Measurements from ENCODE around the gene TSSK6. TPM values are rescaled to one million over a fixed set of nuclear protein-coding genes. Genes with fewer than 3 reads are reported as not detected.

TSSK6 gene
- total and polyA plus RNA-seq, 2 experiments from 2014 or later, result 0.63 to 4.9 TPM

DNA sequence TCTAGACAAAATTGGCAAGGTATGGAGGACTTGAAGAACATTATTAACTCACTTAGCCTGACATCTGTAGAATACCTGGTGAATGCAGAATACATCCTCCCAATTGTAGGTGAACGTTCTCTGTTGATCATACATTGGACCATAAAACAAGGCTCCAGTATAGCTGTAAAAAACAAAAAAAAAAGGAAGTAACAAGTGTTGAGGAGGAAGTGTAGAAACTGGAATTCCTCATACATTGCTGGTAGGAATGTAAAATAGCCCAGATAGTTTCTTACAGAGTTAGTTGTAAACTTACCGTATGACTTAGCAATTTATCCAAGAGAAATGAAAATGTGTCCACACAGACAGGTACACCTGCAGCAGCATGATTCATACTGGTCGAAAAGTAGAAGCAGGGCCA is 44.8 kb downstream of the TSSK6 start:
- peaks cover 76% of the 10 kb centered on the region for H3K36me3 Mint-ChIP-seq (ENCODE audit: low read depth)
- H3K9me2 ChIP-seq (ENCODE audit: insufficient read depth), result no peaks in the 10 kb centered on the region
- peaks cover 17% of the 10 kb centered on the region for H3K4me1 ChIP-seq (ENCODE audit: insufficient read depth)
- H3K79me2 ChIP-seq (replicated peaks; ENCODE audit: insufficient read depth), result peaks cover 94% of the 10 kb centered on the region
- peaks cover 27% of the 10 kb centered on the region for H3K4me1 Mint-ChIP-seq
- peaks cover 5% of the 10 kb centered on the region for H3K27me3 Mint-ChIP-seq (ENCODE audit: insufficient read depth, low read depth, poor library complexity)
- no peak overlapping the region for H3K4me3 ChIP-seq
- peaks cover 26% of the 10 kb centered on the region; the same call in 1 of the 2 replicates for H3F3A ChIP-seq (replicated peaks; ENCODE audit: low read depth)
- TF ChIP-seq JUNB (IDR thresholded peaks at IDR 0.05; ENCODE audit: unreplicated experiment) (no peak), ETS1 (IDR thresholded peaks at IDR 0.05) (no peak), EZH2phosphoT487 (IDR thresholded peaks at IDR 0.05; ENCODE audit: unreplicated experiment) (no peak), CTCF (conservative IDR thresholded peaks at IDR 0.05; ENCODE audit: low read depth in 2 of 2) (no peak), EZH2 (IDR thresholded peaks at IDR 0.05; ENCODE audit: low read depth, unreplicated experiment) (no peak), ZNF114 (CRISPR knock-in tag; IDR thresholded peaks at IDR 0.05) (no peak), ZNF331 (CRISPR knock-in tag; IDR thresholded peaks at IDR 0.05; ENCODE audit: low read depth) (no peak), STAT1 (IDR thresholded peaks at IDR 0.05; ENCODE audit: unreplicated experiment) (no peak), REST (IDR thresholded peaks at IDR 0.05; ENCODE audit: unreplicated experiment) (no peak), NANOG (IDR thresholded peaks at IDR 0.05; ENCODE audit: borderline replicate concordance) (no peak), POLR2AphosphoS5 (IDR thresholded peaks at IDR 0.05; ENCODE audit: low read depth) (no peak), CREB1 (CRISPR knock-in tag; IDR thresholded peaks at IDR 0.05; ENCODE audit: low read depth) (no peak)
- TF ChIP-seq, protein P1, sequence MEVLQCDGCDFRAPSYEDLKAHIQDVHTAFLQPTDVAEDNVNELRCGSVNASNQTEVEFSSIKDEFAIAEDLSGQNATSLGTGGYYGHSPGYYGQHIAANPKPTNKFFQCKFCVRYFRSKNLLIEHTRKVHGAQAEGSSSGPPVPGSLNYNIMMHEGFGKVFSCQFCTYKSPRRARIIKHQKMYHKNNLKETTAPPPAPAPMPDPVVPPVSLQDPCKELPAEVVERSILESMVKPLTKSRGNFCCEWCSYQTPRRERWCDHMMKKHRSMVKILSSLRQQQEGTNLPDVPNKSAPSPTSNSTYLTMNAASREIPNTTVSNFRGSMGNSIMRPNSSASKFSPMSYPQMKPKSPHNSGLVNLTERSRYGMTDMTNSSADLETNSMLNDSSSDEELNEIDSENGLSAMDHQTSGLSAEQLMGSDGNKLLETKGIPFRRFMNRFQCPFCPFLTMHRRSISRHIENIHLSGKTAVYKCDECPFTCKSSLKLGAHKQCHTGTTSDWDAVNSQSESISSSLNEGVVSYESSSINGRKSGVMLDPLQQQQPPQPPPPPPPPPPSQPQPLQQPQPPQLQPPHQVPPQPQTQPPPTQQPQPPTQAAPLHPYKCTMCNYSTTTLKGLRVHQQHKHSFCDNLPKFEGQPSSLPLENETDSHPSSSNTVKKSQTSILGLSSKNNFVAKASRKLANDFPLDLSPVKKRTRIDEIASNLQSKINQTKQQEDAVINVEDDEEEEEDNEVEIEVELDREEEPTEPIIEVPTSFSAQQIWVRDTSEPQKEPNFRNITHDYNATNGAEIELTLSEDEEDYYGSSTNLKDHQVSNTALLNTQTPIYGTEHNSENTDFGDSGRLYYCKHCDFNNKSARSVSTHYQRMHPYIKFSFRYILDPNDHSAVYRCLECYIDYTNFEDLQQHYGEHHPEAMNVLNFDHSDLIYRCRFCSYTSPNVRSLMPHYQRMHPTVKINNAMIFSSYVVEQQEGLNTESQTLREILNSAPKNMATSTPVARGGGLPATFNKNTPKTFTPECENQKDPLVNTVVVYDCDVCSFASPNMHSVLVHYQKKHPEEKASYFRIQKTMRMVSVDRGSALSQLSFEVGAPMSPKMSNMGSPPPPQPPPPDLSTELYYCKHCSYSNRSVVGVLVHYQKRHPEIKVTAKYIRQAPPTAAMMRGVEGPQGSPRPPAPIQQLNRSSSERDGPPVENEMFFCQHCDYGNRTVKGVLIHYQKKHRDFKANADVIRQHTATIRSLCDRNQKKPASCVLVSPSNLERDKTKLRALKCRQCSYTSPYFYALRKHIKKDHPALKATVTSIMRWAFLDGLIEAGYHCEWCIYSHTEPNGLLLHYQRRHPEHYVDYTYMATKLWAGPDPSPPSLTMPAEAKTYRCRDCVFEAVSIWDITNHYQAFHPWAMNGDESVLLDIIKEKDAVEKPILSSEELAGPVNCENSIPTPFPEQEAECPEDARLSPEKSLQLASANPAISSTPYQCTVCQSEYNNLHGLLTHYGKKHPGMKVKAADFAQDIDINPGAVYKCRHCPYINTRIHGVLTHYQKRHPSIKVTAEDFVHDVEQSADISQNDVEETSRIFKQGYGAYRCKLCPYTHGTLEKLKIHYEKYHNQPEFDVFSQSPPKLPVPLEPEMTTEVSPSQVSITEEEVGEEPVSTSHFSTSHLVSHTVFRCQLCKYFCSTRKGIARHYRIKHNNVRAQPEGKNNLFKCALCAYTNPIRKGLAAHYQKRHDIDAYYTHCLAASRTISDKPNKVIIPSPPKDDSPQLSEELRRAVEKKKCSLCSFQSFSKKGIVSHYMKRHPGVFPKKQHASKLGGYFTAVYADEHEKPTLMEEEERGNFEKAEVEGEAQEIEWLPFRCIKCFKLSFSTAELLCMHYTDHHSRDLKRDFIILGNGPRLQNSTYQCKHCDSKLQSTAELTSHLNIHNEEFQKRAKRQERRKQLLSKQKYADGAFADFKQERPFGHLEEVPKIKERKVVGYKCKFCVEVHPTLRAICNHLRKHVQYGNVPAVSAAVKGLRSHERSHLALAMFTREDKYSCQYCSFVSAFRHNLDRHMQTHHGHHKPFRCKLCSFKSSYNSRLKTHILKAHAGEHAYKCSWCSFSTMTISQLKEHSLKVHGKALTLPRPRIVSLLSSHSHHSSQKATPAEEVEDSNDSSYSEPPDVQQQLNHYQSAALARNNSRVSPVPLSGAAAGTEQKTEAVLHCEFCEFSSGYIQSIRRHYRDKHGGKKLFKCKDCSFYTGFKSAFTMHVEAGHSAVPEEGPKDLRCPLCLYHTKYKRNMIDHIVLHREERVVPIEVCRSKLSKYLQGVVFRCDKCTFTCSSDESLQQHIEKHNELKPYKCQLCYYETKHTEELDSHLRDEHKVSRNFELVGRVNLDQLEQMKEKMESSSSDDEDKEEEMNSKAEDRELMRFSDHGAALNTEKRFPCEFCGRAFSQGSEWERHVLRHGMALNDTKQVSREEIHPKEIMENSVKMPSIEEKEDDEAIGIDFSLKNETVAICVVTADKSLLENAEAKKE (CRISPR knock-in tag; IDR thresholded peaks at IDR 0.05), result no peak
- no peak for ATAC-seq
- no peak overlapping the region for H3K27ac Mint-ChIP-seq
- H3K4me3 Mint-ChIP-seq, result no peak overlapping the region
- no peak overlapping the region for H3K4me2 ChIP-seq
- H3K9me3 Mint-ChIP-seq, result peaks cover 31% of the 10 kb centered on the region
- H4K20me1 ChIP-seq (replicated peaks; ENCODE audit: insufficient read depth), result peaks cover 20% of the 10 kb centered on the region
- no peak overlapping the region for H3K27ac ChIP-seq (ENCODE audit: low read depth)
- peaks cover 16% of the 10 kb centered on the region for H3K36me3 ChIP-seq (ENCODE audit: insufficient read depth)
- no peak for DNase-seq (ENCODE audit: low spot score)
- H2AFZ ChIP-seq, result no peak overlapping the region
- no peaks in the 10 kb centered on the region for H3K27me3 ChIP-seq (ENCODE audit: insufficient read depth)

Measured in GM23338 (cell line).